CD4-positive, alpha-beta memory T cell (primary cell): ENCODE results near the gene MYL6B. TPM values are rescaled to one million over a fixed set of nuclear protein-coding genes. Genes with fewer than 3 reads are reported as not detected.
A peak's percentile ranks its signal among the peaks of the same experiment; 100 is the strongest.

Experiments
- CTCF ChIA-PET: fragments of 350-600 bp; sonication (Branson Sonifier 250); formaldehyde crosslinking; loops from one replicate; lab custom pipeline; 2021; ENCODE audit warnings: inconsistent platforms; ENCODE audit not compliant: partially characterized antibody; lab: Charles Lee
- POLR2A ChIA-PET: fragments of 350-600 bp; sonication (Branson Sonifier 250); formaldehyde crosslinking; loops from one replicate; lab custom pipeline; 2021; ENCODE audit not compliant: partially characterized antibody; lab: Charles Lee
- DNase-seq, 5 donors: peaks; one replicate each; pipeline versions ENCODE4 v3.0.0 to v3.0.0-alpha.2; 2020 to 2022; ENCODE audit warnings: mixed read lengths in 1 of 5
- H3K27ac ChIP-seq: one replicate; pipeline ENCODE4 v1.7.0; 2013; ENCODE audit warnings: low read depth, low read length
- H3K27me3 ChIP-seq: 2 replicates; pipeline ENCODE4 v1.7.0; 2013; ENCODE audit warnings: mild to moderate bottlenecking, low read length, moderate library complexity; ENCODE audit not compliant: insufficient read depth
- H3K36me3 ChIP-seq: 2 replicates; pipeline ENCODE4 v1.7.0; 2013; ENCODE audit warnings: mild to moderate bottlenecking, low read length, moderate library complexity; ENCODE audit not compliant: insufficient read depth
- H3K4me1 ChIP-seq: 2 replicates; pipeline ENCODE4 v1.7.0; 2013; ENCODE audit warnings: mild to moderate bottlenecking, low read length, moderate library complexity; ENCODE audit not compliant: insufficient read depth
- H3K4me3 ChIP-seq, 2 donors: one replicate each; pipeline ENCODE4 v1.7.0; 2013; ENCODE audit warnings: low read length in 2 of 2, mild to moderate bottlenecking in 1 of 2
- H3K9me3 ChIP-seq, 2 donors: one replicate each; pipeline ENCODE4 v1.7.0; 2013; ENCODE audit warnings: low read length in 2 of 2, control low read depth in 1 of 2; ENCODE audit not compliant: control insufficient read depth in 1 of 2
- H3K27ac Mint-ChIP-seq, 7 donors: one replicate each; pipeline ENCODE4 v1.8.0; 2020 to 2021; ENCODE audit warnings: mixed read lengths in 7 of 7, mild to moderate bottlenecking in 6 of 7, inconsistent platforms in 3 of 7, moderate library complexity in 3 of 7
- H3K27me3 Mint-ChIP-seq, 2 donors: one replicate each; pipeline ENCODE4 v1.8.0; 2020 to 2021; ENCODE audit warnings: mixed read lengths in 2 of 2
- H3K36me3 Mint-ChIP-seq, 2 donors: one replicate each; pipeline ENCODE4 v1.8.0; 2020 to 2021; ENCODE audit warnings: mixed read lengths in 2 of 2, inconsistent platforms in 1 of 2, mild to moderate bottlenecking in 1 of 2
- H3K4me1 Mint-ChIP-seq, 4 donors: one replicate each; pipeline ENCODE4 v1.8.0; 2020 to 2021; ENCODE audit warnings: mixed read lengths in 4 of 4, mild to moderate bottlenecking in 1 of 4
- H3K4me3 Mint-ChIP-seq, 8 donors: one replicate each; pipeline ENCODE4 v1.8.0; 2020 to 2021; ENCODE audit warnings: mixed read lengths in 8 of 8, mild to moderate bottlenecking in 7 of 8, moderate library complexity in 6 of 8, inconsistent platforms in 3 of 8
- H3K9me3 Mint-ChIP-seq, 8 donors: one replicate each; pipeline ENCODE4 v1.8.0; 2020 to 2021; ENCODE audit warnings: mixed read lengths in 8 of 8, mild to moderate bottlenecking in 5 of 8, inconsistent platforms in 3 of 8, moderate library complexity in 1 of 8
- intact Hi-C: fragments of 100-400 bp; cut with micrococcal nuclease; formaldehyde crosslinking; loops from one replicate; pipeline ENCODE4 v1.15.1; 2023
- polyA plus RNA-seq, 2 donors: library from polyadenylated mRNA; unstranded; fragments of 300-500 nt; fragmentation: Illumina TruSeq; gene quantifications; one replicate each; pipeline ENCODE4 v1.2.3, GENCODE V29; 2021
- total RNA-seq, 2 experiments: library from RNA; stranded (reverse); gene quantifications; one replicate each; pipeline ENCODE4 v1.2.3, GENCODE V29; 2021

Gene MYL6B
- total and polyA plus RNA-seq, 4 experiments from 2014 or later, result 1.8 to 4.8 (median 3.0) TPM

DNA sequence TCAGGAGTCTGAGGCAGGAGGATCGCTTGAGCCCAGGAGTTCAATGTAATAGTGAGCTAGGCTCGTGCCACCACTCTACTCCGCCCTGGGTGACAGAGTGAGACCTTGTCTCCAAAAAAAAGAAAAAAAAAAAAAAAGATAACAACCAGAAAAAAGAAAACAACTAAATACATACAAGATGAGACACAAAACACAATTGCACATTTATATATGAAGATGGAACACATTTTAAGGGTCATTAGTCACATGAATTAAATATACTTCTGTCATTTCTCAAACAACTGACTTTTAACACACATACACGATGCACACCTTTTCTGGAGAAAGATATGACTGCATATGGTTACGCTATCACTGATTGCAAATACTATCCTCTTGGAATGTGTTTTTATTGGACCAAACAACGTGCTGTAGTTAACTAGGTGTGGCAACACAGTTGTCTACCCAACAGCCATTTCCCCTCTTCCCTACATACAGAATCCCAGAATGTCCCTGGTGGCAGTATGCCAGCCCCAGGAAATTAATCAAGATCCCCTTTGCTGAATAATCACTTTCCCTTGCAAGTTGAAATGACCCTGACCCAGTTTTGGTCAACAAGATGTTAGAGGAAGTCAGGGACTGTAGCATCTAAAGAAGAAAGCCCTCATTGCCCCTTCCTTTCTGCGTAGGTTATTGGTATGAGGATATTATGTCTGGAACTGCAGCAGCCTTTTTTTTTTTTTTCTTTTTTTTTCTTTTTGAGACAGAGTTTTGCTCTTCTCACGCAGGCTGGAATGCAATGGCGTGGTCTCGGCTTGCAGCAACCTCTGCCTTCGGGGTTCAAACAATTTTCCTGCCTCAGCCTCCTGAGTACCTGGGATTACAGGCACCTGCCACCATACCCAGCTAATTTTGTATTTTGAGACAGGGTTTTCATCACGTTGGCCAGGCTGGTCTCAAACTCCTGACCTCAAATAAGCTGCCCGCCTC lies 5.6 kb upstream of the MYL6B start:
- CTCF ChIA-PET, result interaction anchor here (0.7 kb wide), 1 partner anchor 43 kb away, joined by 3 read pairs; no protein-coding TSS in a partner anchor
- Mint-ChIP-seq H3K27ac (peak overlapping the region in 4 of 7 donors; percentile 16 to 47 (median 41)), H3K27me3 (no peaks in the 10 kb centered on the region), H3K4me3 (no peak overlapping the region), H3K4me1 (peaks cover 26 to 51% (median 39%) of the 10 kb centered on the region in 4 donors), H3K9me3 (no peaks in the 10 kb centered on the region), H3K36me3 (peaks cover 36% of the 10 kb centered on the region in 2 donors)
- intact Hi-C loops, result no loop called here
- no peak overlapping the region for H3K27ac ChIP-seq
- POLR2A ChIA-PET, result interaction anchor here (0.7 to 1.0 kb wide), 2 partner anchors 30 to 41 kb away, joined by 4 to 5 read pairs; no protein-coding TSS in a partner anchor
- no peaks in the 10 kb centered on the region for H3K27me3 ChIP-seq
- no peak overlapping the region for H3K4me3 ChIP-seq
- peaks cover 35% of the 10 kb centered on the region for H3K4me1 ChIP-seq
- H3K9me3 ChIP-seq, result no peaks in the 10 kb centered on the region
- DNase-seq, result no peak
- H3K36me3 ChIP-seq, result peaks cover 36% of the 10 kb centered on the region

DNA sequence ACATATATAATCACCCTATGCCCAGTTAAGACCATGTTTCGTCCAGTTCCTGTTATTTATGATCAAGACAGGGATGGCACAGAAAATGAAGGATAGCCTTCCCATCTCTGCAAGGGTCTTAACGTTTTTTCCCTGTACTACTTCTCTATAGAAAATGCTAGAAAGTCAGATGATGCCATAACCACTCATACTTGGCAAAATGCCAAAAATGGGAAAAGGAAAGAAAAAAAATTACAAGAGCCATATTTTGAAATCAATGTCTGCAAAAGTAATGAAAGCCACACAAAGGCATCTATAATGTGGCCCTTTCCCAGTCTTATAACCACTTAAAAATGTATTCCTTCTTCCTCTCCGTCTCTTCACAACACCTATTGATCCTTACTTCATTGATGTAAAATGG lies 1.8 kb upstream of the MYL6B start:
- Mint-ChIP-seq H3K4me1 (peaks cover 17 to 48% (median 28%) of the 10 kb centered on the region in 4 donors), H3K36me3 (peaks cover 0 to 1% of the 10 kb centered on the region in 2 donors), H3K4me3 (peak overlapping the region in 7 of 8 donors; percentile 33 to 67 (median 53)), H3K9me3 (no peaks in the 10 kb centered on the region), H3K27ac (peak overlapping the region; percentile 50 to 99 (median 95)), H3K27me3 (no peaks in the 10 kb centered on the region)
- Histone ChIP-seq H3K27ac (no peak overlapping the region), H3K27me3 (no peaks in the 10 kb centered on the region), H3K9me3 (no peaks in the 10 kb centered on the region), H3K4me3 (no peak overlapping the region), H3K4me1 (peaks cover 27% of the 10 kb centered on the region), H3K36me3 (no peaks in the 10 kb centered on the region)
- CTCF ChIA-PET, result interaction anchor here (1.4 to 2.9 kb wide), 7 partner anchors 8 to 104 kb away, joined by 4 to 22 read pairs (median 7); partner anchors contain the start of genes ESYT1 and ZC3H10
- no peak for DNase-seq
- POLR2A ChIA-PET, result interaction anchor here (1.2 to 2.1 kb wide), 3 partner anchors 25 to 71 kb away, joined by 3 to 12 read pairs (median 5); partner anchors contain the start of genes PA2G4 and RNF41
- intact Hi-C loops, result no loop called here

DNA sequence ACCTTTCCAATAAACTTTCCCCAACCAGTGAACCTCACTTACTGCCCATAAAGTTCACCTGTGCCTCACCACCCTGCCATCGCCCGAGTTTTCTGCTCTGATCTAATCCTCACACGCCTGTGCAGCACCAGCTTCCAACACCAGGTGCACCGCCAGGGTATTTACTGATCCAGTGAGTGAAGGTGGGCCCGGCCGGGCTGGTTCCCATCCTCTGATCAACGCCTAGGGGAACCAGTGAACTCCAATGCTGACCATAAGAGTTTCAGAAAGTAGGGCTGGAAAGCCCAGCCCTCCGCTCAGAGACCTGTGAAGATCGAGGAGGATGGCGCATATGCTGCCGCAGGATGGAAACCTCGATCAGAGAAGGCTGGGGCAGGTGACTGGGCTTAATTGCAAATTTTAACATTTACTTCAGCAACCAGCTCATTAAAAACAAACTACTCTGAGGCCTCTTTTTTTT lies 685 bp upstream of the MYL6B start:
- CTCF ChIA-PET, result interaction anchor here (0.8 to 2.9 kb wide), 14 partner anchors 9 to 105 kb away, joined by 3 to 22 read pairs (median 4); partner anchors contain the start of genes ESYT1, RNF41, SMARCC2 and ZC3H10
- H3K9me3 Mint-ChIP-seq, result no peaks in the 10 kb centered on the region
- intact Hi-C loops, result loop anchor here (1.0 kb wide), 4 partner anchors 22 to 322 kb away; partner anchors contain the start of genes DNAJC14, PA2G4 and ZC3H10

DNA sequence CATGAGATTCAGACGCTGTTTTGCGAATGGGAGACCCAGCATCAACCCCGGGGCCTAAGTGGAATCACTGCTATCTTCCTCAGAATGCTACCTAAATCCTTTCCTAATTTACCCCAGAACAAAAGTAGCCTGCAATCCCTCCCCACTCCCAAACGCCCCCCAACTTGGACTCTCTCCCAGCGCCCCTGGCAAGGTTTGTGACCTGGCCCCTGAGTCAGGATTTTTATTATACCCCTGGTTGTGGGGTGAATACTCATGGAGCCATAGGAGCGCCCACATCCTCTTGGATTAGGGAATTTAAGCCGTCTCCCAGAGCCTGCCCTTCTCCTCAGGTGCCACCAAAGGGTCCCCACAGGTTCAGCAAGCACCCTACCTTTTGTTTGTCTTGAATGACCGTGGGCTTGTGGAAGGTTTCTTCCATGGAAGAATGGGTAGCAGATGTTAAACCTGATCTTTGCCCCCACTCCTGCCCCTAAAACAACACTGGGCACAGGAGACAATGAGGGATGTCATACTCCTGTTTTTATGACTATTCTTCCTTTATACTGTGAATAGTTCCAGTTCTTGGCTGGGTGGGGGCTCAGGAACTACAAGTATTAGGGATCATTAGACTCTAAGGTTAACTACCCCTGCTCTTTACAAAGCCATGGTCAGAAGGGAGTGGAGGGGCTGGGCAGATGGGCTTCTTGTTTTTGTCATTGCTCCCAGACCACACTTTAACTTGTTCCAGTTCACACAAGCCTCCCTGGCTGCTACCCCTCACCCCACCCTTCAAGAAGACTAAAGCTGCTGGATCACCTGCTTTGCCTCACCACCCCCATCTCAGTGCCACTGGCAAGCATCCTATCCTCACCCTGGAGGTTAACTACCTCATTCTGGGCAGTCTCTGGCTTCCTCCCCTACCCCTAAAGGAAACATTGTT lies 630 bp downstream of the MYL6B start:
- Histone ChIP-seq H3K9me3 (no peaks in the 10 kb centered on the region), H3K27me3 (no peaks in the 10 kb centered on the region), H3K4me3 (peak overlapping the region in 1 of 2 donors; percentile 66), H3K36me3 (no peaks in the 10 kb centered on the region), H3K27ac (peak overlapping the region; percentile 84), H3K4me1 (peaks cover 36% of the 10 kb centered on the region)
- Mint-ChIP-seq H3K4me1 (peaks cover 17 to 54% (median 31%) of the 10 kb centered on the region in 4 donors), H3K36me3 (peaks cover 0 to 4% of the 10 kb centered on the region in 2 donors), H3K9me3 (no peaks in the 10 kb centered on the region), H3K4me3 (peak overlapping the region; percentile 91 to 96 (median 94)), H3K27ac (peak overlapping the region; percentile 93 to 99 (median 97)), H3K27me3 (no peaks in the 10 kb centered on the region)
- ChIA-PET CTCF (no interaction called here), POLR2A (interaction anchor here (1.9 to 10.8 kb wide), 3 partner anchors 25 to 36 kb away, joined by 19 to 236 read pairs (median 126); partner anchors contain the start of genes ESYT1, RPL41, SMARCC2 and ZC3H10)
- DNase-seq, result no peak
- intact Hi-C loops, result loop anchor here (1.0 kb wide), 4 partner anchors 24 to 324 kb away; partner anchors contain the start of genes DNAJC14, PA2G4 and ZC3H10

More for the DNA sequence above, 685 bp upstream of the MYL6B start:
- peaks cover 15 to 47% (median 27%) of the 10 kb centered on the region in 4 donors for H3K4me1 Mint-ChIP-seq
- no peaks in the 10 kb centered on the region for H3K36me3 ChIP-seq
- H3K27me3 ChIP-seq, result no peaks in the 10 kb centered on the region
- peak overlapping the region; percentile 66 to 91 for H3K4me3 ChIP-seq
- H3K9me3 ChIP-seq, result no peaks in the 10 kb centered on the region
- H3K27ac Mint-ChIP-seq, result peak overlapping the region; percentile 93 to 99 (median 97)
- no peaks in the 10 kb centered on the region for H3K27me3 Mint-ChIP-seq
- DNase-seq, result peak; percentile 63 to 80 (median 67)
- peak overlapping the region; percentile 84 for H3K27ac ChIP-seq
- peaks cover 27% of the 10 kb centered on the region for H3K4me1 ChIP-seq
- H3K4me3 Mint-ChIP-seq, result peak overlapping the region; percentile 91 to 96 (median 94)
- POLR2A ChIA-PET, result interaction anchor here (0.6 to 2.1 kb wide), 19 partner anchors 18 to 321 kb away, joined by 3 to 24 read pairs (median 4); partner anchors contain the start of genes CNPY2, PA2G4, RNF41 and RPL41
- H3K36me3 Mint-ChIP-seq, result no peaks in the 10 kb centered on the region

DNA sequence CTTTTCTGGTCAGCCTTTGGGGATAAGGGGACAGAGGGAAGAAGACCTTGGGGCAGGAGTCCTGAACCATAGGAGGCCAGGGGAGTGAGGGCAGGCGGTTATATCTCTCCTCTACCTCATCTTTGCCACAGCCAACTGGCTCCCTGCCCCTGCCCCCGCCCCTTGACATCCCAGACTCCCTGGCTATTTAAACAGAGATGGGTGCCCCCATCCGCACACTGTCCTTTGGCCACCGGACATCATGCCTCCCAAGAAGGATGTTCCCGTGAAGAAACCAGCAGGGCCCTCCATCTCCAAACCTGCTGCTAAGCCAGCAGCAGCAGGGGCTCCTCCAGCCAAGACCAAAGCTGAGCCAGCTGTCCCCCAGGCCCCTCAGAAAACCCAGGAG lies 1.3 kb downstream of the MYL6B start:
- peak overlapping the region in 2 of 8 donors; percentile 13 to 40 for H3K4me3 Mint-ChIP-seq
- no peaks in the 10 kb centered on the region for H3K9me3 ChIP-seq
- POLR2A ChIA-PET, result interaction anchor here (10.7 to 10.8 kb wide), 2 partner anchors 26 to 35 kb away, joined by 126 to 236 read pairs; partner anchors contain the start of genes ESYT1 and SMARCC2
- H3K27ac ChIP-seq, result no peak overlapping the region
- H3K36me3 Mint-ChIP-seq, result peaks cover 0 to 8% of the 10 kb centered on the region in 2 donors
- no peak overlapping the region for H3K4me3 ChIP-seq
- peaks cover 36% of the 10 kb centered on the region for H3K4me1 ChIP-seq
- DNase-seq, result no peak
- peak overlapping the region in 1 of 7 donors; percentile 95 for H3K27ac Mint-ChIP-seq
- CTCF ChIA-PET, result interaction anchor here (3.9 kb wide), 1 partner anchor 34 kb away, joined by 24 read pairs; the partner anchor contains the start of gene ZC3H10
- H3K27me3 Mint-ChIP-seq, result no peaks in the 10 kb centered on the region
- H3K27me3 ChIP-seq, result no peaks in the 10 kb centered on the region
- peaks cover 17 to 59% (median 31%) of the 10 kb centered on the region in 4 donors for H3K4me1 Mint-ChIP-seq
- H3K9me3 Mint-ChIP-seq, result no peaks in the 10 kb centered on the region
- no peaks in the 10 kb centered on the region for H3K36me3 ChIP-seq
- intact Hi-C loops, result no loop called here

DNA sequence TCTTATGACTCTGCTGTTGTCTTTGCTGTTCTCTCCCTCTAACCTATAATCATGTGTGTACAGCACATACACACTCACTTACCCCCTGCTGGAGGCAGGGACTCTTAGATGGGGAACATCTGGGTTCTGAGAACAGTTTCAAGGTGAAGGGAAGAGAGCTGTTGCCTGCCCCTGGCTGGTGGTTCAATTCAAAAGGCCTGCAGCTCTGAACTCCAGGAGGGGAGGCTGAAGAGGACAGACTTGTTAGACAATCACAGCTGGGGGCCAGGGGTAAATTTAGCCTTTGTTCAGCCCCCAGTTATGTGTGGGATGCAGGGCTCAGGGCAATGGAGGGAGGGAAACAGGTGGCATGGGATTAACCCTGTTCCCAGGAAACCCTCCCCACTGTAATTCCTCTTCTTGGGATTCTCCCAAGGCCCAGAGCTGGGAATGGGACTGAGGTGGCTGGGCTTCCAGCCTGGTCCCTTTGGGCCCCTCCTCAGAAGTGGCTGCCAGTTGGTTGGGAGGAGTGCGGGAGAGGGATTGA lies 1.9 kb downstream of the MYL6B start:
- H3K4me1 ChIP-seq, result peaks cover 39% of the 10 kb centered on the region
- intact Hi-C loops, result no loop called here
- no peaks in the 10 kb centered on the region for H3K9me3 ChIP-seq
- no peaks in the 10 kb centered on the region for H3K36me3 ChIP-seq
- H3K27ac ChIP-seq, result no peak overlapping the region
- ChIA-PET POLR2A (interaction anchor here (1.0 to 10.8 kb wide), 5 partner anchors 15 to 68 kb away, joined by 3 to 236 read pairs (median 15); partner anchors contain the start of genes ESYT1, RNF41, SMARCC2 and ZC3H10), CTCF (interaction anchor here (3.9 kb wide), 1 partner anchor 35 kb away, joined by 24 read pairs; the partner anchor contains the start of gene ZC3H10)
- no peaks in the 10 kb centered on the region for H3K27me3 ChIP-seq
- no peak for DNase-seq
- no peaks in the 10 kb centered on the region for H3K9me3 Mint-ChIP-seq
- peaks cover 0 to 15% of the 10 kb centered on the region in 2 donors for H3K36me3 Mint-ChIP-seq
- no peak overlapping the region for H3K4me3 Mint-ChIP-seq
- no peak overlapping the region for H3K4me3 ChIP-seq
- H3K4me1 Mint-ChIP-seq, result peaks cover 21 to 66% (median 37%) of the 10 kb centered on the region in 4 donors
- no peaks in the 10 kb centered on the region for H3K27me3 Mint-ChIP-seq
- no peak overlapping the region for H3K27ac Mint-ChIP-seq
